ENCODE measurements around the gene BAIAP2.

- TF ChIP-seq POLR2A (IDR thresholded peaks at IDR 0.05; ENCODE audit: low read depth, low read length) (no peak), MAX (IDR thresholded peaks at IDR 0.05; ENCODE audit: insufficient read depth, insufficient read length) (no peak)
Measured at GRCh38 chr17:81066771-81067315, 31.9 kb downstream of the BAIAP2 start.

Data from endothelial cell of umbilical vein (primary cell).